H9 (cell line): ENCODE measurements around the gene MAP2. TPM values are rescaled to one million over a fixed set of nuclear protein-coding genes. Genes with fewer than 3 reads are reported as not detected.

ENCODE experiments used
- DNase-seq: peaks from one replicate; pipeline ENCODE4 v3.0.0-alpha.2; 2017
- H2AFZ ChIP-seq: one replicate; pipeline ENCODE4 v1.6.1; 2013; ENCODE audit warnings: mild to moderate bottlenecking, low read length, control low read depth, moderate library complexity
- H2AK5ac ChIP-seq: 2 replicates; pipeline ENCODE4 v1.6.1; 2013; ENCODE audit warnings: low read length, control low read depth, mixed read lengths; ENCODE audit not compliant: insufficient read length
- H2BK120ac ChIP-seq: one replicate; pipeline ENCODE4 v1.6.1; 2013; ENCODE audit warnings: low read depth, mild to moderate bottlenecking, low read length, control low read depth, inconsistent platforms; ENCODE audit not compliant: poor library complexity, severe bottlenecking
- H2BK12ac ChIP-seq: 2 replicates; pipeline ENCODE4 v1.6.1; 2013; ENCODE audit warnings: low read length, control low read depth, mixed read lengths, low read depth; ENCODE audit not compliant: insufficient read length
- H2BK15ac ChIP-seq: 2 replicates; pipeline ENCODE4 v1.6.1; 2013; ENCODE audit warnings: low read depth, low read length, control low read depth
- H2BK20ac ChIP-seq: one replicate; pipeline ENCODE4 v1.6.1; 2013; ENCODE audit warnings: low read depth, mild to moderate bottlenecking, low read length, control low read depth, inconsistent platforms; ENCODE audit not compliant: poor library complexity, severe bottlenecking
- H2BK5ac ChIP-seq: 2 replicates; pipeline ENCODE4 v1.6.1; 2013; ENCODE audit warnings: low read length, control low read depth, mixed read lengths; ENCODE audit not compliant: insufficient read length
- H3K14ac ChIP-seq: 2 replicates; pipeline ENCODE4 v1.6.1; 2013; ENCODE audit warnings: low read length, control low read depth; ENCODE audit not compliant: insufficient read depth
- H3K18ac ChIP-seq: 2 replicates; pipeline ENCODE4 v1.6.1; 2013; ENCODE audit warnings: low read depth, mild to moderate bottlenecking, mixed read lengths, low read length, control low read depth; ENCODE audit not compliant: insufficient read length
- H3K23ac ChIP-seq: 2 replicates; pipeline ENCODE4 v1.6.1; 2013; ENCODE audit warnings: low read length, control low read depth, mixed read lengths, low read depth; ENCODE audit not compliant: insufficient read length
- H3K23me2 ChIP-seq: 2 replicates; pipeline ENCODE4 v1.6.1; 2013; ENCODE audit warnings: low read depth, mild to moderate bottlenecking, mixed read lengths, low read length, control low read depth; ENCODE audit not compliant: insufficient read length, poor library complexity, severe bottlenecking
- H3K27ac ChIP-seq: 2 replicates; pipeline ENCODE4 v1.5.1; 2013; ENCODE audit warnings: low read length, control low read depth, mixed read lengths, low read depth; ENCODE audit not compliant: insufficient read length
- H3K27me3 ChIP-seq: 2 replicates; pipeline ENCODE4 v1.6.1; 2013; ENCODE audit warnings: low read length, control low read depth, inconsistent platforms; ENCODE audit not compliant: insufficient read depth
- H3K4ac ChIP-seq: 2 replicates; pipeline ENCODE4 v1.6.1; 2013; ENCODE audit warnings: low read depth, mild to moderate bottlenecking, control low read depth, inconsistent platforms, low read length, moderate library complexity
- H3K4me1 ChIP-seq: 2 replicates; pipeline ENCODE4 v1.6.1; 2013; ENCODE audit warnings: low read length, control low read depth, inconsistent platforms; ENCODE audit not compliant: insufficient read depth
- H3K4me2 ChIP-seq: 2 replicates; pipeline ENCODE4 v1.6.1; 2013; ENCODE audit warnings: low read length, control low read depth, mixed read lengths; ENCODE audit not compliant: insufficient read length, insufficient read depth
- H3K56ac ChIP-seq: 2 replicates; pipeline ENCODE4 v1.6.1; 2013; ENCODE audit warnings: low read depth, mild to moderate bottlenecking, mixed read lengths, low read length, control low read depth; ENCODE audit not compliant: insufficient read length
- H3K79me1 ChIP-seq: 2 replicates; pipeline ENCODE4 v1.6.1; 2013; ENCODE audit warnings: low read depth, mild to moderate bottlenecking, moderate library complexity, low read length, control low read depth, inconsistent platforms; ENCODE audit not compliant: insufficient read depth, poor library complexity, severe bottlenecking
- H3K79me2 ChIP-seq: 2 replicates; pipeline ENCODE4 v1.6.1; 2013; ENCODE audit warnings: low read length, control low read depth, inconsistent platforms; ENCODE audit not compliant: insufficient read depth
- H3K9ac ChIP-seq: 2 replicates; pipeline ENCODE4 v1.6.1; 2013; ENCODE audit warnings: low read length, control low read depth, mixed read lengths; ENCODE audit not compliant: insufficient read length; ENCODE audit errors: extremely low read depth
- H3K9me3 ChIP-seq: one replicate; pipeline ENCODE4 v1.6.1; 2013; ENCODE audit warnings: low read depth, low read length, inconsistent platforms; ENCODE audit not compliant: control insufficient read depth
- H3T11ph ChIP-seq: one replicate; pipeline ENCODE4 v1.6.1; 2013; ENCODE audit warnings: mild to moderate bottlenecking, low read length, control low read depth, inconsistent platforms
- H4K20me1 ChIP-seq: one replicate; pipeline ENCODE4 v1.6.1; 2013; ENCODE audit not compliant: control insufficient read depth, insufficient read length, insufficient read depth
- H4K5ac ChIP-seq: 2 replicates; pipeline ENCODE4 v1.6.1; 2013; ENCODE audit warnings: low read depth, mild to moderate bottlenecking, mixed read lengths, low read length, control low read depth; ENCODE audit not compliant: insufficient read length
- H4K8ac ChIP-seq: replicated peaks from 2 replicates; pipeline ENCODE4 v1.6.1; 2013; ENCODE audit warnings: low read length, control low read depth, mixed read lengths, low read depth; ENCODE audit not compliant: insufficient read length
- H4K91ac ChIP-seq: 2 replicates; pipeline ENCODE4 v1.6.1; 2013; ENCODE audit warnings: low read depth, mild to moderate bottlenecking, moderate library complexity, mixed read lengths, low read length, control low read depth; ENCODE audit not compliant: insufficient read length
- H3K27ac Mint-ChIP-seq, 3 experiments: 2 replicates in 2 of 3; 3 replicates in 1 of 3; pipeline ENCODE4 v1.8.0; 2020 to 2021; ENCODE audit warnings: mixed read lengths in 3 of 3, mild to moderate bottlenecking in 1 of 3, moderate library complexity in 1 of 3
- H3K27me3 Mint-ChIP-seq: 2 replicates; pipeline ENCODE4 v1.8.0; 2021; ENCODE audit warnings: low read depth, mild to moderate bottlenecking, moderate library complexity, mixed read lengths
- H3K36me3 Mint-ChIP-seq, 3 experiments: 2 replicates in 2 of 3; 3 replicates in 1 of 3; pipeline ENCODE4 v1.8.0; 2020 to 2021; ENCODE audit warnings: low read depth in 3 of 3, mixed read lengths in 3 of 3; ENCODE audit not compliant: insufficient read depth in 1 of 3
- H3K4me1 Mint-ChIP-seq, 2 experiments: 2 replicates each; pipeline ENCODE4 v1.8.0; 2020; ENCODE audit warnings: mixed read lengths in 2 of 2
- H3K4me3 Mint-ChIP-seq, 2 experiments: 2 replicates in 1 of 2; 3 replicates in 1 of 2; pipeline ENCODE4 v1.8.0; 2020 to 2021; ENCODE audit warnings: mild to moderate bottlenecking in 2 of 2, mixed read lengths in 2 of 2, moderate library complexity in 1 of 2
- H3K9me3 Mint-ChIP-seq, 2 experiments: 2 replicates in 1 of 2; 3 replicates in 1 of 2; pipeline ENCODE4 v1.8.0; 2020; ENCODE audit warnings: mild to moderate bottlenecking in 2 of 2, mixed read lengths in 2 of 2, moderate library complexity in 1 of 2
- CTCF ChIP-seq: fragments of 200-600 bp; sonication (generic); conservative IDR thresholded peaks from 3 replicates; pipeline ENCODE4 v1.8.0; 2021; ENCODE audit warnings: antibody characterized with exemption, mild to moderate bottlenecking
- WGBS: extraction: QIAGEN DNeasy Blood & Tissue Kit; methylation state at CpG from one replicate; pipeline ENCODE4 v1.1.7; 2013; ENCODE audit warnings: missing lambda C conversion rate, low lambda C conversion rate, mixed read lengths; ENCODE audit not compliant: insufficient read length; ENCODE audit errors: extremely low coverage; 5-methylcytosine and 5-hydroxymethylcytosine counted together
- total RNA-seq: library from RNA; stranded (reverse); gene quantifications from 2 replicates; pipeline ENCODE4 v1.2.1, GENCODE V29; 2021

The MAP2 gene
- total RNA-seq, 1 experiment from 2014 or later: 0.87 TPM

- Histone ChIP-seq H3K9me3 (no peaks in the 10 kb centered on the region), H3K27me3 (no peaks in the 10 kb centered on the region), H2BK12ac (no peak overlapping the region), H2AK5ac (no peak overlapping the region), H2BK15ac (no peak overlapping the region), H3T11ph (no peak overlapping the region), H4K91ac (no peak overlapping the region), H4K8ac (no peak overlapping the region), H4K20me1 (no peaks in the 10 kb centered on the region), H4K5ac (no peak overlapping the region), H3K4me1 (no peaks in the 10 kb centered on the region), H3K18ac (no peak overlapping the region), H3K14ac (no peak overlapping the region), H3K79me1 (no peaks in the 10 kb centered on the region), H3K27ac (no peak overlapping the region), H3K4ac (no peak overlapping the region), H3K56ac (no peak overlapping the region), H2BK120ac (no peak overlapping the region), H2BK5ac (no peak overlapping the region), H3K4me2 (no peak overlapping the region), H3K23ac (no peak overlapping the region), H3K9ac (no peak overlapping the region), H3K79me2 (no peaks in the 10 kb centered on the region), H3K23me2 (no peaks in the 10 kb centered on the region), H2AFZ (no peak overlapping the region), H2BK20ac (no peak overlapping the region)
- Mint-ChIP-seq H3K27ac (no peak overlapping the region), H3K27me3 (peaks cover 2% of the 10 kb centered on the region; the same call in 1 of the 2 replicates), H3K9me3 (no peaks in the 10 kb centered on the region), H3K4me3 (no peak overlapping the region), H3K36me3 (no peaks in the 10 kb centered on the region), H3K4me1 (0 out of 4 replicates have a peak, but pooled peaks cover 0 to 3% of the 10 kb centered on the region in 2 experiments)
- WGBS: no CpG with 5 or more reads among the region's 1 CpG
- no peak for TF ChIP-seq CTCF
- no peak for DNase-seq
Measured at GRCh38 chr2:209680596-209680995, 256.7 kb downstream of the MAP2 start.
